Endothelial cell of umbilical vein (primary cell): Measurements from ENCODE around the gene DAGLB.

Source experiments
- CTCF ChIP-seq, 2 donors: IDR thresholded peaks; 1 replicate in 1 of 2; 2 replicates in 1 of 2; pipeline ENCODE4 v1.5.1; 2011; ENCODE audit warnings: low read length in 2 of 2, mild to moderate bottlenecking in 2 of 2, moderate library complexity in 2 of 2, control low read depth in 1 of 2, inconsistent platforms in 1 of 2, low read depth in 1 of 2; ENCODE audit not compliant: insufficient read depth in 1 of 2; ENCODE audit errors: extremely low read depth in 1 of 2
- EZH2 ChIP-seq: IDR thresholded peaks from 2 replicates; pipeline ENCODE4 v1.6.1; 2012; ENCODE audit warnings: borderline replicate concordance, low read depth, mild to moderate bottlenecking, moderate library complexity, low read length, inconsistent platforms; ENCODE audit not compliant: severe bottlenecking
- FOS ChIP-seq: IDR thresholded peaks from 2 replicates; pipeline ENCODE4 v1.6.1; 2011; ENCODE audit warnings: mild to moderate bottlenecking, low read length, moderate library complexity, borderline replicate concordance; ENCODE audit not compliant: insufficient read depth
- GATA2 ChIP-seq: IDR thresholded peaks from 2 replicates; pipeline ENCODE4 v1.7.0; 2011; ENCODE audit warnings: low read depth, mild to moderate bottlenecking, moderate library complexity, mixed read lengths, low read length; ENCODE audit not compliant: insufficient read length, insufficient read depth
- JUN ChIP-seq: IDR thresholded peaks from 2 replicates; pipeline ENCODE4 v1.6.1; 2011; ENCODE audit warnings: borderline replicate concordance, low read depth; ENCODE audit not compliant: insufficient read length, insufficient read depth
- MAX ChIP-seq: IDR thresholded peaks from 2 replicates; pipeline ENCODE4 v1.6.1; 2011; ENCODE audit not compliant: insufficient read depth, insufficient read length
- MYC ChIP-seq: IDR thresholded peaks from one replicate; pipeline ENCODE4 v1.6.1; 2011; ENCODE audit warnings: mild to moderate bottlenecking, low read depth, low read length
- POLR2A ChIP-seq: IDR thresholded peaks from 2 replicates; pipeline ENCODE4 v1.6.1; 2012; ENCODE audit warnings: low read depth, mild to moderate bottlenecking, control low read depth, low read length
- POLR2AphosphoS5 ChIP-seq: IDR thresholded peaks from 2 replicates; pipeline ENCODE4 v1.6.1; 2012; ENCODE audit warnings: low read depth, mild to moderate bottlenecking, control low read depth, low read length, moderate library complexity; ENCODE audit not compliant: insufficient read depth

GRCh38 chr7:6398943-6399342 is 48.8 kb downstream of the DAGLB start:
- no peak for TF ChIP-seq CTCF (IDR thresholded peaks at IDR 0.05; ENCODE audit: extremely low read depth in 1 of 2, insufficient read depth in 1 of 2, low read depth in 1 of 2, low read length in 2 of 2)
- TF ChIP-seq EZH2, result no peak
- TF ChIP-seq POLR2AphosphoS5, result no peak
- TF ChIP-seq POLR2A, result no peak
- TF ChIP-seq MAX, result no peak
- no peak for TF ChIP-seq FOS
- TF ChIP-seq GATA2, result no peak
- no peak for TF ChIP-seq MYC
- no peak for TF ChIP-seq JUN
